Glutamatergic neuron (in vitro differentiated cells): ENCODE data around the gene BAX. TPM values are rescaled to one million over a fixed set of nuclear protein-coding genes. Genes with fewer than 3 reads are reported as not detected.

ENCODE experiments used
- DNase-seq: peaks from one replicate; pipeline ENCODE4 v3.0.0; 2022
- H3K27ac Mint-ChIP-seq: one replicate; pipeline ENCODE4 v1.8.0; 2020; ENCODE audit warnings: mild to moderate bottlenecking, mixed read lengths, inconsistent platforms; ENCODE audit not compliant: unreplicated experiment
- H3K27me3 Mint-ChIP-seq: one replicate; pipeline ENCODE4 v1.8.0; 2020; ENCODE audit warnings: mild to moderate bottlenecking, moderate library complexity, mixed read lengths, inconsistent platforms; ENCODE audit not compliant: unreplicated experiment
- H3K36me3 Mint-ChIP-seq: one replicate; pipeline ENCODE4 v1.8.0; 2020; ENCODE audit warnings: mild to moderate bottlenecking, mixed read lengths, inconsistent platforms; ENCODE audit not compliant: unreplicated experiment
- H3K4me1 Mint-ChIP-seq: one replicate; pipeline ENCODE4 v1.8.0; 2020; ENCODE audit warnings: mild to moderate bottlenecking, low read depth, mixed read lengths, inconsistent platforms; ENCODE audit not compliant: unreplicated experiment
- H3K4me3 Mint-ChIP-seq: one replicate; pipeline ENCODE4 v1.8.0; 2020; ENCODE audit warnings: mild to moderate bottlenecking, mixed read lengths, inconsistent platforms; ENCODE audit not compliant: unreplicated experiment
- H3K9me3 Mint-ChIP-seq: one replicate; pipeline ENCODE4 v1.8.0; 2020; ENCODE audit warnings: mild to moderate bottlenecking, moderate library complexity, mixed read lengths, inconsistent platforms; ENCODE audit not compliant: unreplicated experiment
- CTCF ChIP-seq: fragments of 200-600 bp; sonication (generic); IDR thresholded peaks from one replicate; pipeline ENCODE4 v1.5.0; 2021; ENCODE audit not compliant: partially characterized antibody, unreplicated experiment
- total RNA-seq: library from RNA; stranded (reverse); fragmentation: NEBNext Ultra II Directional; extraction: Animal tissue kit (Norgen Biotek cat#: 25700); gene quantifications from one replicate; pipeline ENCODE4 v1.2.1, GENCODE V29; 2021; ENCODE audit not compliant: unreplicated experiment

BAX gene
- total RNA-seq, 1 donor from 2014 or later, result 87.7 TPM

DNA sequence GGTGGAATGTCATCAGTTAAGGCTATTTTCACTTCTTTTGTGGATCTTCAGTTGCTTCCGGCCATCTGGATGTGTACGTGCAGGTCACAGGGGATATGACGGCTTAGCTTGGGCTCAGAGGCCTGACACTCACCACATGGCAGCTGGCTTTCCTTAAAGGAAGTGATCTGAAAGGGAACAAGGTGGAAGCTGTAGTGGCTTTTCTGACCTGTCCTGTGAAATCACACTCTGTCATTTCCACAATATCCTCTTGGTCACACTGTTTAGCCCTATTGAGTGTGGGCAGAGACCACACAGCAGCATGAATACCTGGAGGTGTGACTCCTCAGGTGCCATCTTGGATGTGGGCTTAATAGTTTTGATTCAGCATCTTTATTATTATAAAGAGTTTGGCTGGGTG lies 4.5 kb upstream of the BAX start:
- Mint-ChIP-seq H3K4me1 (peaks cover 7% of the 10 kb centered on the region), H3K9me3 (peaks cover 6% of the 10 kb centered on the region), H3K27ac (peak overlapping the region; percentile 15), H3K4me3 (no peak overlapping the region), H3K27me3 (peaks cover 6% of the 10 kb centered on the region), H3K36me3 (no peaks in the 10 kb centered on the region)
- TF ChIP-seq CTCF, result no peak
- no peak for DNase-seq

GRCh38 chr19:48950830-48951519 lies 3.7 kb upstream of the BAX start:
- DNase-seq, result no peak
- no peak for TF ChIP-seq CTCF
- peaks cover 6% of the 10 kb centered on the region for H3K27me3 Mint-ChIP-seq
- no peak overlapping the region for H3K4me3 Mint-ChIP-seq
- H3K36me3 Mint-ChIP-seq, result no peaks in the 10 kb centered on the region
- peaks cover 8% of the 10 kb centered on the region for H3K9me3 Mint-ChIP-seq
- no peak overlapping the region for H3K27ac Mint-ChIP-seq
- H3K4me1 Mint-ChIP-seq, result peaks cover 12% of the 10 kb centered on the region

- no peak overlapping the region for H3K27ac Mint-ChIP-seq
- no peak overlapping the region for H3K4me3 Mint-ChIP-seq
- H3K27me3 Mint-ChIP-seq, result peaks cover 6% of the 10 kb centered on the region
- no peak for DNase-seq
- no peak for TF ChIP-seq CTCF
- peaks cover 13% of the 10 kb centered on the region for H3K4me1 Mint-ChIP-seq
- peaks cover 11% of the 10 kb centered on the region for H3K9me3 Mint-ChIP-seq
- no peaks in the 10 kb centered on the region for H3K36me3 Mint-ChIP-seq
Measured at GRCh38 chr19:48953141-48953540, 1.5 kb upstream of the BAX start.

GRCh38 chr19:48953990-48954594 lies 583 bp upstream of the BAX start:
- Mint-ChIP-seq H3K36me3 (no peaks in the 10 kb centered on the region), H3K4me1 (peaks cover 13% of the 10 kb centered on the region), H3K27me3 (peaks cover 6% of the 10 kb centered on the region), H3K27ac (peak overlapping the region; percentile 91), H3K9me3 (peaks cover 8% of the 10 kb centered on the region), H3K4me3 (peak overlapping the region; percentile 83)
- no peak for TF ChIP-seq CTCF
- DNase-seq, result no peak

- Mint-ChIP-seq H3K4me1 (peaks cover 9% of the 10 kb centered on the region), H3K27me3 (peaks cover 3% of the 10 kb centered on the region), H3K27ac (peak overlapping the region; percentile 59), H3K4me3 (peak overlapping the region; percentile 88), H3K36me3 (no peaks in the 10 kb centered on the region), H3K9me3 (peaks cover 8% of the 10 kb centered on the region)
- peak; percentile 20 for DNase-seq
- no peak for TF ChIP-seq CTCF
Measured at GRCh38 chr19:48955308-48955958, 758 bp downstream of the BAX start.
